ENCODE results near the gene TKFC.

TKFC gene

DNA sequence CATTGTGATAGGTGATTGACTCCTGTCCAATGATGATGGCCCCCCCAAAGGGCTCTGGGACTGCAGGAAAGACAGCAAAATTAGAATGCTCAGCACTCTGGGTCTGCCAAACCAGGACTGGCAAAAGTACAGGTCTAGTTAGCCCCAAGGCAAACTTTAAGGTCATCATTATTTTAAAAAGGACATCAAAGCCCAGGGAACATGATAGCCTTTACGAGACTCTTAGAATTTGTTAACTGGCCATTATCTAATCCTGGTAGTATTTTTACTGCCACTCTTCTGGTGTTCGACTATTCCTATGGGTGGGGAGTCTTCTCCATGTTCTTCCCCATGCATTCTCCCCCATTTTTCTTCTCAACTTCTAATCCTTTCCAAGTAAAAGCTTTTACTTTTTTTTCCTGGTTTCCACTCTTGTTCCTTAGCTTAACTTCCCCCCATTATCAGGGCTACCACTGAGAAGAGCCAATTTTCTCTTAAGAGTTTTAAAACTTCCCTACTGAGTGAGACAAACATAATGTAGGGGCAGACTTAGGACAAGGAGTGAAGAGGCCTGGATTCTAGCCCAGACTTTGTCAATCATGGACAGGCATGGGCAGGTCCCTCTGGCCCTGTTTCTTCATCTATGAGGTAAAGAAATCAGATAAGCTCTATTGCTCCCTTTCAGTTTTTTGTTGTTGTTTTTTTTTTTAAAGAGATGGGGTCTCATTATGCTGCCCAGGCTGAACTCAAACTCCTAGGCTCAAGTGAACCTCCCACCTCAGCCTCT lies 7.2 kb upstream of the TKFC start:
- DNase-seq (ENCODE audit: low read depth in 1 of 2, low spot score in 1 of 2): no peak

DNA sequence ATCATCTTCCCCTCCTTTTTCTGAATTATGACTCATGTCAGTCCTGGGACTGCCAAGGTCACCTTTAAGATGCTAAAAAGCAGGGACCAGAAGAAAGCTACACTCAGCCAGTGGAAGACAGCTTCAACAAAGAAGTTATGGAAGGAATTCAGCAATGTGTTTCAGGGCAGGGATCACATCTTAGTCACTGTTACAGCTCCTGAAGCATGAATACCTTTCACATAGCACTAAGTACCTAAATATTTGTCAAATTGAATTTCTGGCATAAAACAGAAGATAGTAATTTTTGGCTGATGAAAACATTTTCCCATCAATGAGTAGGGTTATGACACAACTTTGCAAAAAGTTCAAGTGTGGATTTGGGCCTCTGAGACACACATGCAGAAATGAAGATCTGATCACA lies 5.4 kb upstream of the TKFC start:
- no peak for DNase-seq (ENCODE audit: low read depth in 1 of 2, low spot score in 1 of 2)

DNA sequence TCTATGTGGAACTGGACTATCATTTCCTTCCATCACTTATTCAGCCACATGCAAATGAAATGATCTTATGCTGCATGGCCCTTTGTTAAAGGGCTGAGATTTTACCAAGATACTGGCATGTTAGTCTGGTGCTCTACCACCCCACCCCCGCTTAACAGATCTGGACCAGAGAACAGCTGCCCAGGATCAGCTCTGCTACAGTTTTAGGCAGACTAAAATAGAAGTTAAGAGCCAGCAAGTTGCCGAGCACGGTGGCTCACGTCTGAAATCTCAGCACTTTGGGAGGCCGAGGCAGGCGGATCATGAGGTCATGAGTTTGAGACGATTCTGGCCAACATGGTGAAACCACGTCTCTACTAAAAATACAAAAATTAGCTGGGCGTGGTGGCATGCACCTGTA lies 4.7 kb upstream of the TKFC start:
- no peak for DNase-seq (ENCODE audit: low read depth in 1 of 2, low spot score in 1 of 2)

DNA sequence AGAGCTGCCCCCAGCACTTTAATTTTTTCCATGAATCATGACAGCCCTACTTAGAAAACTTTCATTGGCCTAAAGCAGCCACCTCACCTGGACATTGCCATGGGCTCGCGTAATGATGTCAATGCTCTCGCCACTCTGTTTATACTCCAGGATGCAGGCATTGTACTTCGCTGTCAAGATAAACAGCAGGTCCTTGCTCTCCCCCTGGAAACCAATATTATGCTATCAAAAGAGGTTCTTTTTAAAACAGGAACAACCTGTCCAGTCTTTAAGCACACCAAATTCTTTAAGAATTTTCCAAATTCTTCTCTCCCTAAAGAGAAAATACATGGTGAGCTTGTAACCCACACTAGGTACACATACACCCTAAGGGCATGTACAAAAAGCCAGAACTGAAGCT lies 3.2 kb upstream of the TKFC start:
- DNase-seq (ENCODE audit: low read depth in 1 of 2, low spot score in 1 of 2): no peak

DNA sequence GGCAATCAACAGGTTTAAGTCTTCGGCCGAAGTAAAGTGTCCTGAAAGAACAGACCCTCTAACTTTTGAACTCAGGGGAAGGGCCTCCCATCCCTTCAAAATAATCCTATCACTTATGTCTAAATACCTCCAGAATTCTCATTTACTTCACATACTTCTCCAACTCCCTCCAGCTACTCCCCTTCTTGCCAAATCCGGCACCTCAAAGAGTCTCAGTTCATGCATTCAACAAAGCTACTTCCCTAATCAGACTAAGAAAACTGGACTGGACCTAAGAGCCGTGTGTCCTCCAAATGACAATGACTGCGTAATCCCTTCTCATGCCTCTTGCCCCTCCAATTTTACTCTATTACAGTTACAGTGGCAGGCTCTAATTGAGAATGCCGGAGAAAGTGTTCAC lies 1.4 kb upstream of the TKFC start:
- DNase-seq (ENCODE audit: low read depth in 1 of 2, low spot score in 1 of 2): no peak

DNA sequence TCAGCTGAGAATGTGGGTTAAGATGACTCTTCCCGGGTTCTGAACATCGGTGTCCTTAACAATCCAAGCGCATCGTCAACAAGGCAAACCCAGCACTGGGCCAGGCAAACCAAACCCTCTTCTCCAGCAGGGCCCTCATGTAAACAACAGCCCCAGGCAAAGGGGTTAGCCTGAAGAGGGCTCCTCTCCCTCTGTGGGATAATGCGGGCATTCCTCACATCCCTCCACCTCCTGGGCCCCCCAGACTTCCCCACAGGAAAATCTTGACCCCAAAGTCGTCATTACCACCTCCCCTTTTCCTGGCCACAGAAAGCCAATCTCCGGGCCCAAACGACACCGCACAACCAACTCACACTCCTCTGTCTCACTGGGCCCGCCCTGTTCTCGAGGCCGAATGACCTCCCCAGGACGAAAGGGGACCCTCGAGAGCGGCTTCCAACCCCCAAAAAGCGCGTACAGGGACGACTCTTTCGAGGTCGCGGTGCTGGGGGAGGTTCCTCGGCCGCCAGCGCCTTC lies 689 bp upstream of the TKFC start:
- DNase-seq (ENCODE audit: low read depth in 1 of 2, low spot score in 1 of 2): no peak

DNA sequence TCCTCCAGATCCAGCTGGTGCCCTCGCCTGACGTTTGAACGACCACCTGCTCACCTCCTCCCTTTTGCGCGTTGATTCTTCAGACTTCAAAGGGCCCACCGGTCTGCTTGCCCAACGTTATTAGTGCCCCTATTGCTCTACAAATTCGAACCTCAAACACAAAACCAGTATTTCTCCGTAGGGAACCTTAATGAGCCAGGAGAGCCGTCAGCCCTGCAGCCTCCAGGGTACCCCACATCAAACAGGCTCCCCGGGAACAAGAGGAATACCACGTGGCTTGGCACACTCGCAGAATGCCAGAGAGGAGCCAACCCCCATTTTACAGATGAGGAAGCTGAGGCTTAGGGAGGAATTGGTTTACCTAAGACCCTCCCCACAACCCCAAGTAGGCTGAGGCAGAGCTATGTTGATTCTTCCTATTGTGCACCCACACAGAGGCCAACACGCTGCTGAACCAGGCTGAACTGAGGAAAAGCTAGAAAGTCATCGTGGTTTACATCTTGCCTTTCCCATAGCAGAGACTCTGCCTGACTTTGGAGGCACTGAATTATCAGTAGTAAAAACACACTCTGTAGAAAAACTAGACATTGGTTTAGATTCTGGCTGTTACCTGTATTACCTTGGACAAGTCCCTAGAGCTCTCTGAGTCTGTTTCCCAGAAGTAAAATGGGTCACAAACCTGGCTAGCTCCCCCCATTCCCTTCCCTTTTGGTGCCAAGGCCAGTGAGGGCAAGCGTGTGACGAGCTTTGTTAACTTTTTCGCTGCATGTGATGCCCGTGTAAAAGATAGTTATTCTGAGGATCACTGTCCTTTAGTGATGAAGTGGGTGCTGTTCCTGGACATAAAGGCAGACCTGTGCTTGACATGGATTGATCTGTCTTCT lies 764 bp downstream of the TKFC start:
- DNase-seq (ENCODE audit: low read depth in 1 of 2, low spot score in 1 of 2): no peak

DNA sequence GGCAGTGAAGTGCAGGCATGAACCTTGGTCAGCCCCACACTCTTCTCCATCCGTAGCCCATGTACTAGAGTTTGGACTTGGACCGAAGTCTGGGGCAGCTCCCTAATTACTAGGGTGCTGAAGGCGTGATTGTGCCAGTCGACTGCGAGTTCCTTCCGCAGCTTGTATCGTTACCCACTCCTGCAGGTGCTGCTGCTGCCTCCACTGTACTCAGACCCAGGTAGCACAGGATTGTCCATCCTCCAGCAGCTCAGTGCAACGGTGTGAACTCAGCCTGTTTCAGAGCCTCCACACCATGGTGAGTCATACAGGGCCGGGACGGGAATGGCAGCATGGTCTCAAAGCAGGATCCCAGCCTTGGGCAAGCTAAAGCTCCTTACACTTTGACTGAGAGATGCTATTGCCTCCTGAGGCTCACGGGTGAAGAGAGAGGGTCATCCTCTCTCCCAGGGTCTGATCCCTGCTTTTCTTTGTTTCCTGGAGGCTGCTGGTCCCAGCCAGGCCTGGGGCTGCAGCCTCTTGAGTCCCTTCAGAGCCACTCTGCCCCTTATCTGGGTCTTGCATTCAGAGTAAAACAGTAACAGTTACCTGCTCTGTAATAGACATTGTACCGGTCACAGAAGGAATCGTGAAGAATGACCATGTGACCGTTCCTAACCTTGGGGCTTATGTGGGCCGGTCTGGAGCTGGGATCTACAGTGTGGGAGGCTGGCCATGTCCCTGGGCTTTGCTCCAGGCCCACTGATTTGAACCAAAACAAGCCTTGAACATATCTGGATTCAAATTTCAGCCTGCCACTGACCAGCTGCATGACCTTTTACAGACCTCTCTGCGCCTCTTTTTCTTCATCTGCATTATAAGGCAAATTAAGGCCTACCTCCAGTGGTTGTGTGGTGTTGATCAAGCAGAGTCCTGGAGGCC lies 1.7 kb downstream of the TKFC start:
- no peak for DNase-seq (ENCODE audit: low read depth in 1 of 2, low spot score in 1 of 2)

DNA sequence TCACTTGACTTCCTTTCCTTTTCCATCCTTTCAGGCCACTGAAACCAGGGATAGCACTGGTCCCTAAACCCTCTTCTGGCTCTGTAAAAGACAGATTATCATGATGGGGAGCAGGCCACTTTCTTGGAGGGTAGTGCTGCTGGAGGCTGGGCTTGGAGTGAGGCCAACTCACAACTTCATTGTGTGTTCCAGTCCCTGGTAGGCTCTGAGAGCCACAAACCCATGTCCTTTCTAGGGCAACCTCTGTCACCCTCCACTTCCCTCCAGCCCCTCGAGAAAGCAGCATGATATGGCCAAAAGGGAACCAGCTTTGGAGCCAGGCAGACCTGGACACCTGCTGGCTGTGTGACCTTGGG lies 2.3 kb downstream of the TKFC start:
- DNase-seq (ENCODE audit: low read depth in 1 of 2, low spot score in 1 of 2): no peak

DNA sequence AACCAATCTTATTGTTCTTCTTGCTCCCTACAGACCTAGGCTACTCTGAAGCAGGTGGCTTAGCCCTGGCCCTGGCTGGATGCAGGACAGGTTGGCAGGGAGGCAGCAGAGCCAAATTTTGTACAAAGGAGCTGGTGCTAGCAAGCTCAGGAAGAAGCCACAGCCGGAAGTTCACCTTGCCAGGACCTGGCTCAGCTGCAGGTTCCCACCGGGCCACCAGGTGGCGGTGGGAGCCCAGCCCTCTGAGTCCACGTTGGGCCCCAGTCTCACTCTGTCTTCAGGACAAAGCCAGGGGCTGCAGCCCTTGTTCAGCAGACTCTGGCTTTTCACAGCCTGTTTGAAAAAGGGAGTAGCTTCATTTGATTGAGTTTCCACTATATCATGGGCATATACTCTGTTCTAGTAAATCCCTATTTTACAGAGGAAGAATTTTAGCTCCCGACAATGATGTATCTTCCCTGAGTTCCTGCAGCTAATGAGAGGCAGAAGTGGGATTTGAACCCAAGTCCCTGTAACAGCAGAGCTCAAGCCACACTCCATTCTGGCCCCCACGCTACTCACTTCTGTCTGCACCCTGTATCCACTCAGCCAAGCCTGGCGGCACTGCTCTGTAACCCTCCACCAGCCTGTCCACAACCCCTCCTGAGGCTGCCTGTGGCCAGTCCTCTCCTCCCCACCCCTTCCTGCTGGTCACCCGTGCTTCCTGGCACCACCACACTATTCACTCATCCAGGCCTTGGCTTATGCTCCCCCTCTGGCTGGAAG lies 3.3 kb downstream of the TKFC start:
- DNase-seq (ENCODE audit: low read depth in 1 of 2, low spot score in 1 of 2): peak; percentile 68 to 72

DNA sequence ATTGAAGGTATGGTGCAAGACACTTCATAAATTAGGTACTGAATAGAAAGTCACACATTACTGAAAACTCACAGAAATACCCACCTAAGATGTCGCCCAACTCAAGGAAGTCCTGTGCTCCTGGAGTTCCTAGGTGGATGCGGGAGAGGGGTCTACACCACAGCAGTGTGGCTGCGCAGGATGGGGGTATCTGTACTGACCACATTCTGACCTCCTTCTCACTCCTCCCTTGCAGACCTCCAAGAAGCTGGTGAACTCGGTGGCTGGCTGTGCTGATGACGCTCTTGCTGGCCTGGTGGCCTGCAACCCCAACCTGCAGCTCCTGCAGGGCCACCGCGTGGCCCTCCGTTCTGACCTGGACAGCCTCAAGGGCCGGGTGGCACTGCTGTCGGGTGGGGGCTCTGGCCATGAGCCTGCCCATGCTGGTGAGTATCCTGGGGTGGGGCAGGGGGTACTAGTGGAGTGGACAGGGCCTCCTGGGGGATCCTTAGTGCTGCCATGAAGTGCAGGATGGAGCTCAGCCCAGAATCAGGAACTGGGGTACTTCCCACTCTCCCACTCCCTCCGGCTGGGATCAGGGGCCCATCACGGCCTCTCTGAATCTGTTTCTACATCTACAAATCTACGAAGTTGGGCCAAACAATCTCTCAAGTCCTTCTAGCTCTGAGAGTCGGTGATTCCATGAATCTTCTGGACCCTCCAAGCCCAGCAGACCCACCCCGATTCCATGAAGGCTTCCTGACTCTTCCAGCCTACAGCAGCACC lies 4.9 kb downstream of the TKFC start:
- DNase-seq (ENCODE audit: low read depth in 1 of 2, low spot score in 1 of 2): no peak

DNA sequence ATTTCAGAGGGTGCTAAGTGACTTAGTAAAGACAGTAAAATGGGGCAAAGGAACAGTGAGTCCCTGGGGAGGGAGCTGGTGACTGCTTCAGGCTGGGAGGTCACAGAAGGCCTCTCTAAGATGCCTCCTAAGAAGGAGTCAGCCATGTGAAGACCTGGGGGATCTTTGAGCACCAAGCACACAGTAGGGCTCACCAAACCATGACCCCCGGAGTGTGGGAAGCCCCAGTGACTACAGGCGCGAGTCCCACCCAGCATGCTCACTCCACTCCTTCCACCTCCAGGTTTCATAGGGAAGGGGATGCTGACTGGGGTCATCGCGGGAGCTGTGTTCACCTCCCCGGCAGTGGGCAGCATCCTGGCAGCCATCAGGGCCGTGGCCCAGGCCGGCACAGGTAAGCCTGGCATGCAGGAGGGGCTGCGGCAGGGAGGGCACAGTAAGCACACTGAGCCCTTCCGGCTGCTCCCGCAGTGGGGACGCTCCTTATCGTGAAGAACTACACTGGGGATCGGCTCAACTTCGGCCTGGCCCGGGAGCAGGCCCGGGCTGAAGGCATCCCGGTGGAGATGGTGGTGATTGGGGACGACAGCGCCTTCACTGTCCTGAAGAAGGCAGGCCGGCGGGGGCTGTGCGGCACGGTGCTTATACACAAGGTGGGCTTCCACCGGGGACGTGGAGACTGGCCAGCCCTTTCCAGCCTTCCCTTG lies 5.9 kb downstream of the TKFC start:
- DNase-seq (ENCODE audit: low read depth in 1 of 2, low spot score in 1 of 2): no peak

DNA sequence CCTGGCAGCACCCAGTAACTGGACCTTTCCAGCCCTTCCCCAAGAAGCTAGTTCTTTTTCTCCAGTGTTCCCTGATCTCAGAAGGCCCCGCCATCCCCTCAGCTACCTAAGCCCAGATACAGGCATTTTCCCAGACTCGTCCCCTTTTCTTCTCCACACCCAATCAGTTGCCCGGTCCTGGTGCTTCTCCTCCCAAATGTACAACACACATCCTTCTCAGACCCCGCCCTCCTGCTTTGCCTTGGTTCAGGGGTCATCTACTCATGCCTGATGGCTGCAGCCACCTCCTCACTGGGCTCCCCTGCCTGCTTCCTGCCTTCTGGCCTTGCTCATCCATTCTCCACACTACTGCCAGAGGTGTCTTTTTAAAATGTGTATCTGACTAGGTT lies 6.5 kb downstream of the TKFC start:
- no peak for DNase-seq (ENCODE audit: low read depth in 1 of 2, low spot score in 1 of 2)

DNA sequence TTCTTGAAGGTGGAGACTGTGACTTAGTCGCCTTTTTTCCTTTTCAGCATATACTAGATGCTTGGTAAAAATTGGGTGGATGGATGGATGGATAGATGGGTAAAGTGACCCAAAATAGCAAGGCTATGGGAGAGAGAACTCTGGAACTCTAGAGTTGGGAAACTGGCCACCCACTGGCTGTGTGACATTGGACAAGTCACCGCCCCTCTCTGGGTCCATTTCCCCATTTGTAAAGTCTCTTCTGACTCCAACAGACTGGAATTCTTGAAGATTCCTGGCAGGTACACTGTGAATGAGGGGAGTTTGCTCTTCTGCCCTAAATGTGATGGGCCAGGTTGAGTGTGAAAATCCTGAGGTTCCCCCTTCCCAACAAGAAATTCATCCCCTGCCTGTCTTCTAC lies 8.0 kb downstream of the TKFC start:
- no peak for DNase-seq (ENCODE audit: low read depth in 1 of 2, low spot score in 1 of 2)

DNA sequence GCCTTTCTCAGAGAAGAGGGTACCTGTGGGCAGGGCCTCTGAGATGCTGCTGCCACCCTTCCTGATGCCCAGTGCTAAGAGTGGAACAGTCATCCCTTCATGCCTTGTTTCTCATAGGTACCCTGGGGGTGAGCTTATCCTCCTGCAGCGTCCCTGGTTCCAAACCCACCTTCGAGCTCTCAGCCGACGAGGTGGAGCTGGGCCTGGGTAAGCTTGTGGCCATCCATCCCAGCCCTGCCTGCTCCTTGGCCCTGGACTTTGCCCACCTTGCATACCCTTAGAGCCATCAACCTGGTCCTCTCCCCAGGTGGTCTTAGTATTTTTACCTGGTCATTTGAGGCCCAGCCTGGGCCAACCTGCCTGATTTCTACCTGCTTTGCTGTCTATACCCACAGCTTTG lies 8.7 kb downstream of the TKFC start:
- no peak for DNase-seq (ENCODE audit: low read depth in 1 of 2, low spot score in 1 of 2)

DNA sequence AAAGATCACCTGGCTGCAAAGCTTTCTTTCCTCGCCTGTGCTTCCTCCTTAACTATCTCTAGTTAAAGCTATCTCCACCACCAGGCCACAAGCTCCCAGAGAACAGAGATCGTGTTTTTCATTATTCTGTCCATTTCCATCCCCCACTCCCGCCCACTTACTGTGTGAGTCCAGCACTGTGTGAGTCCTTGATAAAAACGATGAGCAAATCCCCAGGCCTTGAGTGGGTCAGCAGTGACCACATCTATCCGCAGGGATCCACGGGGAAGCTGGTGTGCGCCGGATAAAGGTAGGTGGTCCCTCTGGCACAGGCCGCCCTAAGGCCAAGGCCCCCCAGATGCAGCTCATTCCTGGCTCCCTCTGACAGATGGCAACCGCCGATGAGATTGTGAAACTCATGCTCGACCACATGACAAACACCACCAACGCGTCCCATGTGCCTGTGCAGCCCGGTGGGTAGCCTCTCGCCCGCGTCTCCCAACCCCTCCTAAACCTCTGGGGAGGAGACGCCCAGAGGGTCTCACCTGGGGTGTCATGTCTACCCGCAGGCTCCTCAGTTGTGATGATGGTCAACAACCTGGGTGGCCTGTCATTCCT lies 9.3 kb downstream of the TKFC start:
- DNase-seq (ENCODE audit: low read depth in 1 of 2, low spot score in 1 of 2): no peak

DNA sequence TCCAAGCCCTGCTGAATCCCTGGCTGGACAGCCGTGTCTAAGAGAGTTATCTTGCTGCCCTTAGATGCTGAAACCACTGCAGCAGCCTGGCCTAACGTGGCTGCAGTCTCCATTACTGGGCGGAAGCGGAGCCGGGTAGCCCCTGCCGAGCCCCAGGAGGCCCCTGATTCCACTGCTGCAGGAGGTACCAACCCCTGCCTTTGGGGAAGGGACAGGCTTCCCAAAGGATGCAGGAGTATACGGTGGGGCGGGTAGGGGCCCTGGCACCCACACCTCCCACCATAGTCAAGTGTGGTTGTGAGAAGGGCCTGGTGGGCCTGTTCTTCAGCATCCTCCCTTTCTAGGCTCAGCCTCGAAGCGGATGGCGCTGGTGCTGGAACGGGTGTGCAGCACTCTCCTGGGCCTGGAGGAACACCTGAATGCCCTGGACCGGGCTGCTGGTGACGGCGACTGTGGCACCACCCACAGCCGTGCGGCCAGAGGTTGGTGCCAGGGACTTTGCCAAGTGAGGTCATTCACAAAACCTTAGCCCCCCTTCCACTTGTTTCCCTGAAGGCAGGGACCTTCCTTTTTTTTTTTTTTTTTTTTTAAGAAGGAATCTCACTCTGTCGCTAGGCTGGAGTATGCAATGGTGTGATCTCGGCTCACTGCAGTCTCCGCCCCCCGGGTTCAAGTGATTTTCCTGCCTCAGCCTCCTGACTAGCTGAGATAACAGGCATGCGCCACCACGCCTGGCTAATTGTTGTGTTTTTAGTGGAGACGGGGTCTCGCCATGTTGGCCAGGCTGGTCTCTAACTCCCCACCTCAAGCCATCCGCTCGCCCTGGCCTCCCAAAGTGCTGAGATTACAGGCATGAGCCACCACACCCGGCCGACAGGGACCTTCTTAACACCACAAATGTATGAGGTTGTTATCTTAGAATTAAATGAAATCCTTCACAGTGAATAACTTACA lies 11.0 kb downstream of the TKFC start:
- no peak for DNase-seq (ENCODE audit: low read depth in 1 of 2, low spot score in 1 of 2)

DNA sequence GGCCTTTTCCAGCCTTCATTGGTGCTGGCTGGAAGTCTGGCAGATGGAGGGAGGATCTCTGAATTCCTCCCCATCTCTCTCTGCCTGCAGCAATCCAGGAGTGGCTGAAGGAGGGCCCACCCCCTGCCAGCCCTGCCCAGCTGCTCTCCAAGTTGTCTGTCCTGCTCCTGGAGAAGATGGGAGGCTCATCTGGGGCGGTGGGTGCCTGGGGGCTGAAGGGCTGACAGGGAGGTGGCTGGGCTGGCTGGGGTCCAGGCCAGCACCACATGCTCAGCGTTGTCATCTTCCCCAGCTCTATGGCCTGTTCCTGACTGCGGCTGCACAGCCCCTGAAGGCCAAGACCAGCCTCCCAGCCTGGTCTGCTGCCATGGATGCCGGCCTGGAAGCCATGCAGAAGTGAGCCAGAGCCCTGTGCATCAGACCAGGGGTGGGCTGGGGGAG lies 12.2 kb downstream of the TKFC start:
- no peak for DNase-seq (ENCODE audit: low read depth in 1 of 2, low spot score in 1 of 2)
